SK-N-SH (cell line): ENCODE measurements around the gene PXN. TPM values are rescaled to one million over a fixed set of nuclear protein-coding genes. Genes with fewer than 3 reads are reported as not detected.
"Not testable (repeated sequence)": the region's sequence is repeated elsewhere in the genome, so short reads cannot be mapped to it uniquely, and the experiment has no call there.

Source experiments
- CTCF ChIA-PET: fragments of 300-600, 350-600 bp; formaldehyde crosslinking; extraction: SDS; loops from one replicate; lab custom pipeline; 2021; lab: Yijun Ruan, JAX
- POLR2A ChIA-PET: fragments of 350-600 bp; sonication (Branson Sonifier 250); formaldehyde crosslinking; extraction: SDS; loops from one replicate; lab custom pipeline; 2020; ENCODE audit warnings: antibody characterized with exemption, inconsistent platforms; lab: Yijun Ruan, JAX
- DNase-seq: peaks from one replicate; pipeline ENCODE4 v3.0.0; 2012
- H2AFZ ChIP-seq: fragments of 200-600 bp; sonication (generic); 2 replicates; pipeline ENCODE4 v1.8.1; 2016; ENCODE audit warnings: antibody characterized with exemption, mild to moderate bottlenecking, low read depth
- H3F3A ChIP-seq: fragments of 200-600 bp; sonication (generic); replicated peaks from 2 replicates; pipeline ENCODE3; 2016; ENCODE audit warnings: antibody characterized with exemption, mild to moderate bottlenecking; ENCODE audit not compliant: insufficient read depth
- H3K27ac ChIP-seq, 2 experiments: fragments of 200-500 bp in 1 of 2; fragments of 200-600 bp in 1 of 2; sonication (Bioruptor generic) in 1 of 2; sonication (generic), shearing (Covaris generic) in 1 of 2; 2 replicates each; pipeline versions ENCODE4 v1.5.1 to v1.6.1; 2014 to 2016; ENCODE audit warnings: low read depth in 2 of 2, inconsistent platforms in 1 of 2, low read length in 1 of 2, mild to moderate bottlenecking in 1 of 2, mixed read lengths in 1 of 2
- H3K27me3 ChIP-seq: fragments of 200-600 bp; sonication (generic), shearing (Covaris generic); 2 replicates; pipeline ENCODE4 v1.6.1; 2016; ENCODE audit warnings: mixed run types; ENCODE audit not compliant: insufficient read depth
- H3K36me3 ChIP-seq, 2 experiments: fragments of 200-500 bp in 1 of 2; fragments of 200-600 bp in 1 of 2; sonication (Bioruptor generic) in 1 of 2; sonication (generic) in 1 of 2; replicated peaks in 1 of 2; 2 replicates each; pipeline versions ENCODE3 to v1.5.1; 2014 to 2016; ENCODE audit warnings: low read length in 1 of 2, mild to moderate bottlenecking in 1 of 2; ENCODE audit not compliant: insufficient read depth in 2 of 2, control insufficient read depth in 1 of 2
- H3K4me1 ChIP-seq, 2 experiments: fragments of 200-500 bp in 1 of 2; fragments of 200-600 bp in 1 of 2; sonication (Bioruptor generic) in 1 of 2; sonication (generic), shearing (Covaris generic) in 1 of 2; 2 replicates each; pipeline versions ENCODE4 v1.5.1 to v1.6.1; 2014 to 2016; ENCODE audit warnings: low read depth in 1 of 2, low read length in 1 of 2, mixed run types in 1 of 2; ENCODE audit not compliant: insufficient read depth in 2 of 2, control insufficient read depth in 1 of 2
- H3K4me2 ChIP-seq: fragments of 200-600 bp; sonication (generic), shearing (Covaris generic); 2 replicates; pipeline ENCODE4 v1.6.1; 2017; ENCODE audit warnings: mixed run types
- H3K4me3 ChIP-seq, 2 experiments: fragments of 200-500 bp in 1 of 2; fragments of 200-600 bp in 1 of 2; sonication (Bioruptor generic) in 1 of 2; sonication (generic), shearing (Covaris generic) in 1 of 2; 2 replicates each; pipeline versions ENCODE4 v1.5.1 to v1.8.1; 2014 to 2016; ENCODE audit warnings: low read depth in 2 of 2, inconsistent platforms in 1 of 2, low read length in 1 of 2, mild to moderate bottlenecking in 1 of 2, mixed read lengths in 1 of 2, moderate library complexity in 1 of 2
- H3K79me2 ChIP-seq: fragments of 200-600 bp; sonication (generic); 2 replicates; pipeline ENCODE4 v1.8.1; 2017; ENCODE audit warnings: mild to moderate bottlenecking; ENCODE audit not compliant: insufficient read depth
- H3K9ac ChIP-seq: fragments of 200-600 bp; sonication (generic); 2 replicates; pipeline ENCODE4 v1.6.1; 2017; ENCODE audit warnings: mixed run types
- H3K9me2 ChIP-seq: fragments of 200-600 bp; sonication (generic); 2 replicates; pipeline ENCODE4 v1.6.1; 2017; ENCODE audit warnings: mixed run types
- H3K9me3 ChIP-seq: fragments of 200-600 bp; sonication (generic); 2 replicates; pipeline ENCODE4 v1.6.1; 2017; ENCODE audit warnings: mixed run types, mild to moderate bottlenecking, moderate library complexity
- H4K20me1 ChIP-seq: fragments of 200-600 bp; sonication (generic); 2 replicates; pipeline ENCODE4 v1.6.1; 2017; ENCODE audit warnings: mild to moderate bottlenecking, mixed run types; ENCODE audit not compliant: insufficient read depth
- CHD2 ChIP-seq: fragments of 150-350 bp; IDR thresholded peaks from 2 replicates; pipeline ENCODE4 v1.6.1; 2018; ENCODE audit warnings: low read length; ENCODE audit not compliant: partially characterized antibody
- FOXJ3 ChIP-seq: sonication (generic); formaldehyde crosslinking; IDR thresholded peaks from 2 replicates; pipeline ENCODE4 v1.5.1; 2020; ENCODE audit warnings: mild to moderate bottlenecking, missing genetic modification reagents
- NFIC ChIP-seq: IDR thresholded peaks from 2 replicates; pipeline ENCODE4 v1.4.0; 2012; ENCODE audit warnings: borderline replicate concordance
- POLR2AphosphoS5 ChIP-seq: IDR thresholded peaks from 2 replicates; pipeline ENCODE4 v1.6.1; 2012; ENCODE audit warnings: low read depth, low read length
- RAD21 ChIP-seq: IDR thresholded peaks from 2 replicates; pipeline ENCODE4 v1.6.1; 2012; ENCODE audit warnings: mild to moderate bottlenecking, low read length
- TAF1 ChIP-seq: IDR thresholded peaks from 2 replicates; pipeline ENCODE4 v1.6.1; 2012; ENCODE audit warnings: low read depth, mild to moderate bottlenecking, low read length, moderate library complexity, borderline replicate concordance
- TCF12 ChIP-seq: IDR thresholded peaks from 2 replicates; pipeline ENCODE4 v1.4.0; 2012
- YY1 ChIP-seq: IDR thresholded peaks from 2 replicates; pipeline ENCODE4 v1.4.0; 2012; ENCODE audit warnings: low read depth, mild to moderate bottlenecking
- WGBS: methylation state at CpG from one replicate; pipeline ENCODE4 v1.1.6; 2017; ENCODE audit warnings: low lambda C conversion rate; 5-methylcytosine and 5-hydroxymethylcytosine counted together
- polyA plus RNA-seq, 3 experiments: library from polyadenylated mRNA; depleted of rRNA; stranded (reverse); fragments of >200 nt; gene quantifications; 2 replicates each; pipeline ENCODE4 v1.2.3, GENCODE V29; 2012
- TF ChIP-seq, protein P1 (sequence below): IDR thresholded peaks from 2 replicates; pipeline ENCODE4 v1.4.0; 2012; ENCODE audit warnings: low read depth, borderline replicate concordance

The PXN gene
- polyA plus RNA-seq, 1 of the 3 experiments (the other 2 are of a cell fraction): 89.0 TPM

DNA sequence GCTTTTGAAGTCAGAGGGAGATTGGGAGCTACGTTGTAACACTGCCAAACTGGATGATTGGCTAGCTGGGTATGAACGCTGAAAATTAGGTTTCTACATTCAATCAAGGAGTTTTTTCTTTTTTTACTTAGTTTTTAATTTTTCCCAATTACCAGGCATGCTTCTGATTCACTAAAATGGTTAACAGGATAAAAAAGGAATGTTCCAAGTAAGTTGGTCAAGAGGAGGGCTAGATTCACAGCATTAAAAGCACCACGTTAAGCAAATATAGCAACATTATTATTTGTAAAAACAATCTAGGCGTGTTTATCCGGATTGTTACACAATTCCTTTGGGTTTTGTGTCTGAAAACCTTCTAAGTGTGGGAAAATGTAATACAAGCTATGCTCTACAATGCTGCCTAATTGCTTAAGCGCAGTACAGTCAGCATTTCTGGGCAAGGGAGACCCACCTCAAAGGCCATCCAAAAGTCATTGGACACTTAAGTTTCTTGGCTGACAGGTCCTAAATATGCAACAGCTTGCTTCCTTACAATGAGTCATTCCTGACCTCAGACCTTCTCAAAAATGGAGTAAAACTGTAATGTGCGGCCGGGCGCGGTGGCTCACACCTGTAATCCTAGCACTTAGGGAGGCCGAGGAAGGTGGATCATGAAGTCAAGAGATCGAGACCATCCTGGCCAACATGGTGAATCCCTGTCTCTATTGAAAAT lies 65.8 kb downstream of the PXN start (continued):
- TF ChIP-seq FOXJ3 (CRISPR knock-in tag): no peak
- TF ChIP-seq, protein P1, sequence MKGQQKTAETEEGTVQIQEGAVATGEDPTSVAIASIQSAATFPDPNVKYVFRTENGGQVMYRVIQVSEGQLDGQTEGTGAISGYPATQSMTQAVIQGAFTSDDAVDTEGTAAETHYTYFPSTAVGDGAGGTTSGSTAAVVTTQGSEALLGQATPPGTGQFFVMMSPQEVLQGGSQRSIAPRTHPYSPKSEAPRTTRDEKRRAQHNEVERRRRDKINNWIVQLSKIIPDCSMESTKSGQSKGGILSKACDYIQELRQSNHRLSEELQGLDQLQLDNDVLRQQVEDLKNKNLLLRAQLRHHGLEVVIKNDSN: no peak

DNA sequence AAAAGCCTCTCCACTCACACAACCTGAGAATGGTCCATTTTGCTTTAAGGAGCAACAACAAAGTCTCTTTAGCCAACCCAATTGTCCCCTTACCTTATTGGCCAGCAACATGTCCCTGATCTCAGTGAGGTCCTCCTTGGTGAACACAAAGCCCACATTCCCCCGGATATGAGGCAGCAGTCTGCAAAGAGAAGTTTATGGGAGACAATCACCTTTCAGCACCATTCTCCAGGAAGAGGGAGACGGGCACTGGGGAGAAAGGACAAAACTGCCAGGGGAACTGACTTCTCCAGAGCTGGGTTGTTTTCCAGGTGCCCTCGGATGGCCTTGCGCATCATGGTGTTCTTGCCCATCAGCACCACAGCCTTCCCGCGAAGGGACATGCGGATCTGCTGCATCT lies 66.5 kb downstream of the PXN start:
- H3K9me3 ChIP-seq: no peaks in the 10 kb centered on the region
- ChIA-PET POLR2A (interaction anchor here (3.0 kb wide), 1 partner anchor 29 kb away, joined by 75 read pairs; no protein-coding TSS in a partner anchor), CTCF (interaction anchor here (1.4 to 14.6 kb wide), 2 partner anchors 27 to 103 kb away, joined by 3 to 116 read pairs; partner anchors contain the start of gene SIRT4)
- no peaks in the 10 kb centered on the region for H3K27me3 ChIP-seq
- H2AFZ ChIP-seq: no peak overlapping the region; the same call in 1 of the 2 replicates
- peaks cover 38 to 50% of the 10 kb centered on the region in 2 experiments for H3K36me3 ChIP-seq
- DNase-seq: no peak
- peak overlapping the region; percentile 100 for H3K4me2 ChIP-seq
- H3K9ac ChIP-seq: peak overlapping the region; percentile 99
- TF ChIP-seq TAF1 (no peak), NFIC (no peak), POLR2AphosphoS5 (0 out of 2 replicates have a peak, but pooled peaks have one; percentile 1)
- peaks cover 79% of the 10 kb centered on the region for H3K79me2 ChIP-seq
- peaks cover 23 to 35% of the 10 kb centered on the region in 2 experiments for H3K4me1 ChIP-seq
- H3F3A ChIP-seq: peaks cover 57% of the 10 kb centered on the region
- peak overlapping the region in 1 of 2 experiments; percentile 73; a peak in 3 of 4 replicates for H3K27ac ChIP-seq
- H3K9me2 ChIP-seq: no peaks in the 10 kb centered on the region
- peak overlapping the region; percentile 85 to 93 for H3K4me3 ChIP-seq
- WGBS: 55% methylated on average over 5 of the region's 7 CpGs
- H4K20me1 ChIP-seq: peaks cover 39% of the 10 kb centered on the region

DNA sequence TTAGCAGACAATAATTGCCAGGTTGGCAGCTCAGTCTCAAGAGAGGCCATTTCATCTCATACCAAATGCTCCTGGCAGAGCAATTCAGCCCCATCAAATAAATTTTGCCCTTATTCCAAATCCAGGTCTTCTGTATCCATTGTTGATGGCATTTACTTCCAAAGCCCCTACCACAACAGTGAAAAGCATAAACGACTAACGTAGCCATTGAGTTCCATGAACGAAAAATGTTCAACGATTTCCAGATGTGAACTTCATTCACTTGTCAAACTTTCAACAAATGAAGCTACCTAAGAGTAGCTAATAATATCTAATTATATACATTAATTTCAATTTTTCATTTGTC lies 68.0 kb downstream of the PXN start:
- Histone ChIP-seq H3K4me1 (peaks cover 26 to 35% of the 10 kb centered on the region in 2 experiments), H3K36me3 (peaks cover 38 to 54% of the 10 kb centered on the region in 2 experiments), H3K4me3 (no peak overlapping the region), H3K9me3 (no peaks in the 10 kb centered on the region), H4K20me1 (peaks cover 39% of the 10 kb centered on the region), H3K9ac (no peak overlapping the region), H3K79me2 (peaks cover 89% of the 10 kb centered on the region), H3K9me2 (no peaks in the 10 kb centered on the region), H3F3A (peaks cover 57% of the 10 kb centered on the region), H3K27ac (0 out of 4 replicates have a peak overlapping the region, but pooled peaks of 1 of the 2 experiments have one; percentile 86), H2AFZ (no peak overlapping the region), H3K27me3 (no peaks in the 10 kb centered on the region), H3K4me2 (no peak overlapping the region)
- no peak for DNase-seq
- CTCF ChIA-PET: no interaction called here
- POLR2A ChIA-PET: interaction anchor here (0.7 to 1.2 kb wide), 2 partner anchors 110 to 148 kb away, joined by 3 to 5 read pairs; no protein-coding TSS in a partner anchor
- 63% methylated on average over 4 of the region's 4 CpGs for WGBS
- TF ChIP-seq TCF12 (no peak), RAD21 (no peak), FOXJ3 (CRISPR knock-in tag) (no peak), YY1 (no peak), CHD2 (no peak)

DNA sequence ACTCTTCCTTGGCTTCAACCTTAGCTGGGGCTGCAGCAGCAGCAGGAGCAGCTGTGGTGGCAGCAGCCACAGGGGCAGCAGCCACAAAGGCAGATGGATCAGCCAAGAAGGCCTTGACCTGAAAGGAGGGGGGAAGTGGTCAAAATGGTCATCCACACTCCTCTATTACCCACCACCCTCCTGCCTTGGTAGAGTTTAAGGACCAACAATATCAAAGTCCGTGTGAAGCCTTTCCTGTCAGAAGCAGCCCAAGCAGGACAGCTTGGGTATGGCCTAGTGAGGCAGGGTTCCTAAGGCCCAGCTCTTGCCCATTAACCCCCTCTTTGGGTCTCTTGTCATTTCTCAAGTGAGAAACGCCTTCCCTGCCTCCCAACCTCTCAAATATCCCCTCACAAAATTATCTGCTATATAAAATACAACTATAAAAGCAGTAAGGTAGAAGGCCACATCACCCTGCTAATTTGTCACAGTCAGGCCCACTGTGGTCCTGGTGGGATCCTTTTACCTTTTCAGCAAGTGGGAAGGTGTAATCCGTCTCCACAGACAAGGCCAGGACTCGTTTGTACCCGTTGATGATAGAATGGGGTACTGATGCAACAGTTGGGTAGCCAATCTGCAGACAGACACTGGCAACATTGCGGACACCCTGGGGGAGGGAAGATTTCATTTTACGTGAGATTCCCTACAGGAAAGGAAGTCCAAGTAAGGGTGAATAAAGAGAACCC lies 68.6 kb downstream of the PXN start:
- not testable (repeated sequence) for H3K9me2 ChIP-seq, H3K9me3 ChIP-seq, H3K27me3 ChIP-seq, H3K4me3 ChIP-seq, H3K9ac ChIP-seq, H3K4me2 ChIP-seq, H2AFZ ChIP-seq, DNase-seq
- 70% methylated on average over 7 of the region's 7 CpGs for WGBS
- H4K20me1 ChIP-seq: peaks cover 39% of the 10 kb centered on the region
- peak overlapping the region in 1 of 2 experiments; percentile 86; a peak in 1 of 4 replicates for H3K27ac ChIP-seq
- ChIA-PET POLR2A (interaction anchor here (1.2 kb wide), 1 partner anchor 94 kb away, joined by 4 read pairs; no protein-coding TSS in a partner anchor), CTCF (interaction anchor here (1.7 kb wide), 1 partner anchor 31 kb away, joined by 8 read pairs; no protein-coding TSS in a partner anchor)
- peaks cover 26 to 35% of the 10 kb centered on the region in 2 experiments for H3K4me1 ChIP-seq
- H3K79me2 ChIP-seq: peaks cover 90% of the 10 kb centered on the region
- H3F3A ChIP-seq: peaks cover 57% of the 10 kb centered on the region
- peaks cover 40 to 58% of the 10 kb centered on the region in 2 experiments for H3K36me3 ChIP-seq
